Measurements from ENCODE around the gene CD79A.

GRCh38 chr19:41928221-41928683 is 51.2 kb downstream of the CD79A start, which contains the start of gene ERFL:
- TF ChIP-seq CTCF (IDR thresholded peaks at IDR 0.05; ENCODE audit: insufficient read depth, low read length) (no peak), GABPA (IDR thresholded peaks at IDR 0.05; ENCODE audit: low read depth) (no peak), POLR2AphosphoS5 (IDR thresholded peaks at IDR 0.05; ENCODE audit: low read depth) (no peak)
- TF ChIP-seq, protein P1, sequence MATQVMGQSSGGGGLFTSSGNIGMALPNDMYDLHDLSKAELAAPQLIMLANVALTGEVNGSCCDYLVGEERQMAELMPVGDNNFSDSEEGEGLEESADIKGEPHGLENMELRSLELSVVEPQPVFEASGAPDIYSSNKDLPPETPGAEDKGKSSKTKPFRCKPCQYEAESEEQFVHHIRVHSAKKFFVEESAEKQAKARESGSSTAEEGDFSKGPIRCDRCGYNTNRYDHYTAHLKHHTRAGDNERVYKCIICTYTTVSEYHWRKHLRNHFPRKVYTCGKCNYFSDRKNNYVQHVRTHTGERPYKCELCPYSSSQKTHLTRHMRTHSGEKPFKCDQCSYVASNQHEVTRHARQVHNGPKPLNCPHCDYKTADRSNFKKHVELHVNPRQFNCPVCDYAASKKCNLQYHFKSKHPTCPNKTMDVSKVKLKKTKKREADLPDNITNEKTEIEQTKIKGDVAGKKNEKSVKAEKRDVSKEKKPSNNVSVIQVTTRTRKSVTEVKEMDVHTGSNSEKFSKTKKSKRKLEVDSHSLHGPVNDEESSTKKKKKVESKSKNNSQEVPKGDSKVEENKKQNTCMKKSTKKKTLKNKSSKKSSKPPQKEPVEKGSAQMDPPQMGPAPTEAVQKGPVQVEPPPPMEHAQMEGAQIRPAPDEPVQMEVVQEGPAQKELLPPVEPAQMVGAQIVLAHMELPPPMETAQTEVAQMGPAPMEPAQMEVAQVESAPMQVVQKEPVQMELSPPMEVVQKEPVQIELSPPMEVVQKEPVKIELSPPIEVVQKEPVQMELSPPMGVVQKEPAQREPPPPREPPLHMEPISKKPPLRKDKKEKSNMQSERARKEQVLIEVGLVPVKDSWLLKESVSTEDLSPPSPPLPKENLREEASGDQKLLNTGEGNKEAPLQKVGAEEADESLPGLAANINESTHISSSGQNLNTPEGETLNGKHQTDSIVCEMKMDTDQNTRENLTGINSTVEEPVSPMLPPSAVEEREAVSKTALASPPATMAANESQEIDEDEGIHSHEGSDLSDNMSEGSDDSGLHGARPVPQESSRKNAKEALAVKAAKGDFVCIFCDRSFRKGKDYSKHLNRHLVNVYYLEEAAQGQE (IDR thresholded peaks at IDR 0.05; ENCODE audit: insufficient replicate concordance, low read depth): no peak

All from HL-60 (cell line).